GM23248 (cell line): ENCODE results near the gene PHF21B.

ENCODE experiments used
- EZH2 ChIP-seq: fragments of 200-600 bp; sonication (generic); IDR thresholded peaks from 2 replicates; pipeline ENCODE4 v1.6.1; 2018; ENCODE audit warnings: antibody characterized with exemption, mild to moderate bottlenecking; ENCODE audit not compliant: insufficient read depth, poor library complexity, severe bottlenecking
- EZH2phosphoT487 ChIP-seq: fragments of 200-600 bp; sonication (generic); IDR thresholded peaks from 2 replicates; pipeline ENCODE4 v1.6.1; 2018; ENCODE audit warnings: antibody characterized with exemption, moderate library complexity, mild to moderate bottlenecking, low read depth; ENCODE audit not compliant: insufficient read depth

DNA sequence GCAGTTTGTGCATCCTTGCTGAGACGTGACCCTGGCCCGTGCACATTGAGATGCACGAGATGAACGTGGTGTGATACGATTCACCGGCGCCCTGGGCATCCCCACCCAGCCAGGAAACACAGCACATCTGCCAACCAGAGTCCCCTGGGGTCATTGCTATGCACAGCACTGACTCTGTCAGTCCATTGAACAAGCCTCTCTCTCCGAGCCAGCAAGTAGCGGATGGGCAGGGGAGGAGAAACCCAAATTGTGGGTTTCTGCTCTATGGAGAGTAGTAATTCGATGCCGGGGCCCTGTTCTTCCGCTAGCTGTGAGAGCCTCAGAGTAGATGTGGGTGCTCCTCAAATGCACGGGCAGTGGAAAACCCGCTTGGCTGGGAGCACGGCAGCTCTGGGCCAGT lies 172.3 kb downstream of the PHF21B start:
- no peak for TF ChIP-seq EZH2phosphoT487
- no peak for TF ChIP-seq EZH2
